HepG2 (cell line): ENCODE data around the gene CTF1. TPM values are rescaled to one million over a fixed set of nuclear protein-coding genes. Genes with fewer than 3 reads are reported as not detected.

Experiments used
- ARHGAP35 ChIP-seq: sonication (generic); formaldehyde crosslinking; IDR thresholded peaks from 2 replicates; pipeline ENCODE4 v1.9.0; 2022; ENCODE audit warnings: mild to moderate bottlenecking, inconsistent platforms, moderate library complexity, missing genetic modification reagents, borderline replicate concordance
- DR1 ChIP-seq: sonication (generic); formaldehyde crosslinking; IDR thresholded peaks from 2 replicates; pipeline ENCODE4 v1.8.0; 2021; ENCODE audit warnings: mild to moderate bottlenecking, missing genetic modification reagents, inconsistent platforms
- FOXP1 ChIP-seq, 2 experiments: fragments of 450-650 bp in 1 of 2; IDR thresholded peaks; 2 replicates each; pipeline ENCODE4 v1.6.1; 2017 to 2018; ENCODE audit warnings: antibody characterized with exemption in 1 of 2
- GABPA ChIP-seq, 2 experiments: IDR thresholded peaks; 2 replicates each; pipeline ENCODE4 v1.6.1; 2011 to 2016; ENCODE audit warnings: low read depth in 2 of 2, low read length in 1 of 2, missing biosample characterization in 1 of 2, missing genetic modification characterization in 1 of 2
- PITX1 ChIP-seq: sonication (generic); formaldehyde crosslinking; IDR thresholded peaks from 2 replicates; pipeline ENCODE4 v1.5.1; 2020; ENCODE audit warnings: mild to moderate bottlenecking, missing genetic modification reagents
- SALL1 ChIP-seq: sonication (generic); formaldehyde crosslinking; IDR thresholded peaks from 2 replicates; pipeline ENCODE4 v1.8.0; 2022; ENCODE audit warnings: mild to moderate bottlenecking, missing genetic modification reagents
- SSRP1 ChIP-seq: IDR thresholded peaks from 2 replicates; pipeline ENCODE4 v1.6.1; 2016; ENCODE audit warnings: control low read depth
- ZNF160 ChIP-seq: sonication (generic); formaldehyde crosslinking; IDR thresholded peaks from 2 replicates; pipeline ENCODE4 v1.8.0; 2022; ENCODE audit warnings: mild to moderate bottlenecking, inconsistent platforms, missing genetic modification reagents
- ZNF34 ChIP-seq: sonication (generic); formaldehyde crosslinking; IDR thresholded peaks from 2 replicates; pipeline ENCODE4 v1.4.0; 2020; ENCODE audit warnings: mild to moderate bottlenecking, missing genetic modification reagents, borderline replicate concordance
- ZNF772 ChIP-seq: sonication (generic); formaldehyde crosslinking; IDR thresholded peaks from 2 replicates; pipeline ENCODE4 v1.5.0; 2020; ENCODE audit warnings: mild to moderate bottlenecking, missing genetic modification reagents
- ZNF776 ChIP-seq: sonication (generic); formaldehyde crosslinking; IDR thresholded peaks from 2 replicates; pipeline ENCODE4 v1.4.0; 2020; ENCODE audit warnings: mild to moderate bottlenecking, missing genetic modification reagents
- polyA plus RNA-seq, 8 experiments: library from polyadenylated mRNA; depleted of rRNA in 3 of 8; stranded (reverse) in 7 of 8; unstranded in 1 of 8; fragments of >200 nt; fragmentation: Illumina TruSeq in 4 of 8; extraction: Trizol in 4 of 8; gene quantifications; 2 replicates each; pipeline versions ENCODE4 v1.2.1 to v1.2.3, GENCODE V29; 2011 to 2016; ENCODE audit warnings: low read depth in 4 of 8, missing spikeins in 1 of 8, mixed read lengths in 1 of 8; ENCODE audit not compliant: insufficient read depth in 1 of 8
- total RNA-seq, 5 experiments: library from RNA; depleted of rRNA; stranded (reverse); fragments of >200 nt; fragmentation: Illumina TruSeq; extraction: Trizol; gene quantifications; 2 replicates each; pipeline ENCODE4 v1.2.3, GENCODE V29; 2016; ENCODE audit warnings: low read depth in 1 of 5
- TF ChIP-seq, protein P1 (sequence below), 2 experiments: sonication (generic) in 1 of 2; formaldehyde crosslinking in 1 of 2; IDR thresholded peaks; 2 replicates each; pipeline versions ENCODE4 v1.4.0 to v1.6.1; 2018 to 2020; ENCODE audit warnings: missing genetic modification reagents in 2 of 2, borderline replicate concordance in 1 of 2, low read depth in 1 of 2, mild to moderate bottlenecking in 1 of 2, missing biosample characterization in 1 of 2
- TF ChIP-seq, protein P2 (sequence below): sonication (generic); formaldehyde crosslinking; IDR thresholded peaks from 2 replicates; pipeline ENCODE4 v1.5.0; 2020; ENCODE audit warnings: missing genetic modification reagents
- TF ChIP-seq, protein P3 (sequence below): sonication (generic); formaldehyde crosslinking; IDR thresholded peaks from 2 replicates; pipeline ENCODE4 v1.4.0; 2020; ENCODE audit warnings: missing genetic modification reagents
- TF ChIP-seq, protein P4 (sequence below): sonication (generic); formaldehyde crosslinking; IDR thresholded peaks from 2 replicates; pipeline ENCODE4 v1.4.0; 2020; ENCODE audit warnings: missing genetic modification reagents
- TF ChIP-seq, protein P5 (sequence below): sonication (generic); IDR thresholded peaks from 2 replicates; pipeline ENCODE4 v1.6.1; 2016; ENCODE audit warnings: low read depth, borderline replicate concordance
- TF ChIP-seq, protein P6 (sequence below): sonication (generic); formaldehyde crosslinking; IDR thresholded peaks from 2 replicates; pipeline ENCODE4 v1.8.0; 2023; ENCODE audit warnings: mild to moderate bottlenecking, missing genetic modification reagents

The CTF1 gene
- total and polyA plus RNA-seq, 2 of the 13 experiments (the other 11 are each of a cell fraction or from before 2014, with no cell fraction given), result 0.13 to 1.8 TPM

DNA sequence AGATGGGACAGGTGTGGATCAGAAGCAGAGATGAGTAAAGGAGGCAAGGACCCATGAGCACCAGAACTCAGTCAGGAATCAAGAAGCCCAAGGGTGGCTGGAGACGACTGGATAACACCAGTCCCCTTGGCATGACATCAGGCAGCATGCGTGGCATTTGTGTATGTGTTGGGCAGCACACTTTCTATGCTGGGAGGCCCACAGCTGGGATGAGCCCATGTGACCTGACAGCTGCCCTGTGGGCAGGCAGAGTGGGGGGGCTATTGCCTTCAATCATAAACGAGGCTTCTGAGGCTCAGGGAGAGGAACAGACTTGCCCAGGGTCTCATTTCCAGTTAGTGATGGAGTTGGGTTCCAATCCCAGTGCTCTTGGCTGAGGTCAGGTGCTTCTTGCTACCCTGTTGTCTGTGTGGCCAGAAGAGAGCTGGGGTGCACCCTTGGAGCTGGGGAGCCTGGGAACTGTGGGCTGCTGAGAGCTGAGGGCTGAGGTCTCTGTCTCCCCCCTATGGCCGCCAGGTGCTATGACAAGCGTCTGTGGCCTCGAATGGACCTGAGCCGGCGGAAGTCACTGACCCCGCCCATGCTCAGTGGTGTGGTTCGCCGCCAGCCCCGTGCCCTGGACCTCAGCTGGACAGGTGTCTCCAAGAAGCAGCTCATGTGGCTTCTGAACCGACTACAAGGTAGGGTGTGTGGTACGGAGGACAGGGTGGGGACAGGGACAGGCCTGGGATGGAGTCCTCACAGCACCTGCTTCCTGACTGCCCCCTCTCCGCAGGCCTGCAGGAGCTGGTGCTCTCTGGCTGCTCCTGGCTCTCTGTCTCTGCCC is 45.4 kb downstream of the CTF1 start (continued):
- TF ChIP-seq, protein P1, sequence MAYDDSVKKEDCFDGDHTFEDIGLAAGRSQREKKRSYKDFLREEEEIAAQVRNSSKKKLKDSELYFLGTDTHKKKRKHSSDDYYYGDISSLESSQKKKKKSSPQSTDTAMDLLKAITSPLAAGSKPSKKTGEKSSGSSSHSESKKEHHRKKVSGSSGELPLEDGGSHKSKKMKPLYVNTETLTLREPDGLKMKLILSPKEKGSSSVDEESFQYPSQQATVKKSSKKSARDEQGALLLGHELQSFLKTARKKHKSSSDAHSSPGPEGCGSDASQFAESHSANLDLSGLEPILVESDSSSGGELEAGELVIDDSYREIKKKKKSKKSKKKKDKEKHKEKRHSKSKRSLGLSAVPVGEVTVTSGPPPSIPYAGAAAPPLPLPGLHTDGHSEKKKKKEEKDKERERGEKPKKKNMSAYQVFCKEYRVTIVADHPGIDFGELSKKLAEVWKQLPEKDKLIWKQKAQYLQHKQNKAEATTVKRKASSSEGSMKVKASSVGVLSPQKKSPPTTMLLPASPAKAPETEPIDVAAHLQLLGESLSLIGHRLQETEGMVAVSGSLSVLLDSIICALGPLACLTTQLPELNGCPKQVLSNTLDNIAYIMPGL (CRISPR knock-in tag; IDR thresholded peaks at IDR 0.05; ENCODE audit: borderline replicate concordance in 1 of 2, low read depth in 1 of 2), result peak; percentile 69 to 79
- TF ChIP-seq, protein P2, sequence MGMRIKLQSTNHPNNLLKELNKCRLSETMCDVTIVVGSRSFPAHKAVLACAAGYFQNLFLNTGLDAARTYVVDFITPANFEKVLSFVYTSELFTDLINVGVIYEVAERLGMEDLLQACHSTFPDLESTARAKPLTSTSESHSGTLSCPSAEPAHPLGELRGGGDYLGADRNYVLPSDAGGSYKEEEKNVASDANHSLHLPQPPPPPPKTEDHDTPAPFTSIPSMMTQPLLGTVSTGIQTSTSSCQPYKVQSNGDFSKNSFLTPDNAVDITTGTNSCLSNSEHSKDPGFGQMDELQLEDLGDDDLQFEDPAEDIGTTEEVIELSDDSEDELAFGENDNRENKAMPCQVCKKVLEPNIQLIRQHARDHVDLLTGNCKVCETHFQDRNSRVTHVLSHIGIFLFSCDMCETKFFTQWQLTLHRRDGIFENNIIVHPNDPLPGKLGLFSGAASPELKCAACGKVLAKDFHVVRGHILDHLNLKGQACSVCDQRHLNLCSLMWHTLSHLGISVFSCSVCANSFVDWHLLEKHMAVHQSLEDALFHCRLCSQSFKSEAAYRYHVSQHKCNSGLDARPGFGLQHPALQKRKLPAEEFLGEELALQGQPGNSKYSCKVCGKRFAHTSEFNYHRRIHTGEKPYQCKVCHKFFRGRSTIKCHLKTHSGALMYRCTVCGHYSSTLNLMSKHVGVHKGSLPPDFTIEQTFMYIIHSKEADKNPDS (CRISPR knock-in tag), result 0 out of 2 replicates have a peak, but pooled peaks have one; percentile 76
- TF ChIP-seq ZNF160 (CRISPR knock-in tag) (0 out of 2 replicates have a peak, but pooled peaks have one; percentile 15), SSRP1 (CRISPR knock-in tag) (peak; percentile 87; the same call in 1 of the 2 replicates), GABPA (IDR thresholded peaks at IDR 0.05; ENCODE audit: low read depth, low read length) (no peak), GABPA (CRISPR knock-in tag; IDR thresholded peaks at IDR 0.05; ENCODE audit: low read depth) (peak; percentile 78), SALL1 (CRISPR knock-in tag) (peak; percentile 75), ARHGAP35 (peak; percentile 60; the same call in 1 of the 2 replicates), ZNF772 (0 out of 2 replicates have a peak, but pooled peaks have one; percentile 14), ZNF776 (CRISPR knock-in tag) (no peak), DR1 (no peak; the same call in 1 of the 2 replicates), ZNF34 (CRISPR knock-in tag) (peak; percentile 72; the same call in 1 of the 2 replicates), FOXP1 (IDR thresholded peaks at IDR 0.05) (no peak), FOXP1 (CRISPR knock-in tag; IDR thresholded peaks at IDR 0.05) (no peak; the same call in 1 of the 2 replicates), PITX1 (CRISPR knock-in tag) (0 out of 2 replicates have a peak, but pooled peaks have one; percentile 27)
- TF ChIP-seq, protein P3, sequence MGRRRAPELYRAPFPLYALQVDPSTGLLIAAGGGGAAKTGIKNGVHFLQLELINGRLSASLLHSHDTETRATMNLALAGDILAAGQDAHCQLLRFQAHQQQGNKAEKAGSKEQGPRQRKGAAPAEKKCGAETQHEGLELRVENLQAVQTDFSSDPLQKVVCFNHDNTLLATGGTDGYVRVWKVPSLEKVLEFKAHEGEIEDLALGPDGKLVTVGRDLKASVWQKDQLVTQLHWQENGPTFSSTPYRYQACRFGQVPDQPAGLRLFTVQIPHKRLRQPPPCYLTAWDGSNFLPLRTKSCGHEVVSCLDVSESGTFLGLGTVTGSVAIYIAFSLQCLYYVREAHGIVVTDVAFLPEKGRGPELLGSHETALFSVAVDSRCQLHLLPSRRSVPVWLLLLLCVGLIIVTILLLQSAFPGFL (CRISPR knock-in tag), result no peak
- TF ChIP-seq, protein P4, sequence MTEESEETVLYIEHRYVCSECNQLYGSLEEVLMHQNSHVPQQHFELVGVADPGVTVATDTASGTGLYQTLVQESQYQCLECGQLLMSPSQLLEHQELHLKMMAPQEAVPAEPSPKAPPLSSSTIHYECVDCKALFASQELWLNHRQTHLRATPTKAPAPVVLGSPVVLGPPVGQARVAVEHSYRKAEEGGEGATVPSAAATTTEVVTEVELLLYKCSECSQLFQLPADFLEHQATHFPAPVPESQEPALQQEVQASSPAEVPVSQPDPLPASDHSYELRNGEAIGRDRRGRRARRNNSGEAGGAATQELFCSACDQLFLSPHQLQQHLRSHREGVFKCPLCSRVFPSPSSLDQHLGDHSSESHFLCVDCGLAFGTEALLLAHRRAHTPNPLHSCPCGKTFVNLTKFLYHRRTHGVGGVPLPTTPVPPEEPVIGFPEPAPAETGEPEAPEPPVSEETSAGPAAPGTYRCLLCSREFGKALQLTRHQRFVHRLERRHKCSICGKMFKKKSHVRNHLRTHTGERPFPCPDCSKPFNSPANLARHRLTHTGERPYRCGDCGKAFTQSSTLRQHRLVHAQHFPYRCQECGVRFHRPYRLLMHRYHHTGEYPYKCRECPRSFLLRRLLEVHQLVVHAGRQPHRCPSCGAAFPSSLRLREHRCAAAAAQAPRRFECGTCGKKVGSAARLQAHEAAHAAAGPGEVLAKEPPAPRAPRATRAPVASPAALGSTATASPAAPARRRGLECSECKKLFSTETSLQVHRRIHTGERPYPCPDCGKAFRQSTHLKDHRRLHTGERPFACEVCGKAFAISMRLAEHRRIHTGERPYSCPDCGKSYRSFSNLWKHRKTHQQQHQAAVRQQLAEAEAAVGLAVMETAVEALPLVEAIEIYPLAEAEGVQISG (CRISPR knock-in tag), result peak; percentile 81
- TF ChIP-seq, protein P5, sequence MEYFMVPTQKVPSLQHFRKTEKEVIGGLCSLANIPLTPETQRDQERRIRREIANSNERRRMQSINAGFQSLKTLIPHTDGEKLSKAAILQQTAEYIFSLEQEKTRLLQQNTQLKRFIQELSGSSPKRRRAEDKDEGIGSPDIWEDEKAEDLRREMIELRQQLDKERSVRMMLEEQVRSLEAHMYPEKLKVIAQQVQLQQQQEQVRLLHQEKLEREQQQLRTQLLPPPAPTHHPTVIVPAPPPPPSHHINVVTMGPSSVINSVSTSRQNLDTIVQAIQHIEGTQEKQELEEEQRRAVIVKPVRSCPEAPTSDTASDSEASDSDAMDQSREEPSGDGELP, result peak; percentile 26
- TF ChIP-seq, protein P6, sequence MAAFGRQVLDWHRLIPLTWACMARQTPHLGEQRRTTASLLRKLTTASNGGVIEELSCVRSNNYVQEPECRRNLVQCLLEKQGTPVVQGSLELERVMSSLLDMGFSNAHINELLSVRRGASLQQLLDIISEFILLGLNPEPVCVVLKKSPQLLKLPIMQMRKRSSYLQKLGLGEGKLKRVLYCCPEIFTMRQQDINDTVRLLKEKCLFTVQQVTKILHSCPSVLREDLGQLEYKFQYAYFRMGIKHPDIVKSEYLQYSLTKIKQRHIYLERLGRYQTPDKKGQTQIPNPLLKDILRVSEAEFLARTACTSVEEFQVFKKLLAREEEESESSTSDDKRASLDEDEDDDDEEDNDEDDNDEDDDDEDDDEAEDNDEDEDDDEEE, result 0 out of 2 replicates have a peak, but pooled peaks have one; percentile 49
